G401 (cell line): ENCODE results near the gene JADE2. TPM values are rescaled to one million over a fixed set of nuclear protein-coding genes. Genes with fewer than 3 reads are reported as not detected.
A peak's percentile ranks its signal among the peaks of the same experiment; 100 is the strongest.
"Not testable (repeated sequence)": the region's sequence is repeated elsewhere in the genome, so short reads cannot be mapped to it uniquely, and the experiment has no call there.

Experiments
- DNase-seq: peaks from one replicate; pipeline ENCODE4 v3.0.0-alpha.2; 2015; ENCODE audit warnings: low spot score
- in situ Hi-C: cut with HindIII; loops from 2 replicates; pipeline ENCODE4 v1.10.0; 2016; ENCODE audit warnings: low sequenced_read_pairs, mixed read lengths
- total RNA-seq: library from RNA; depleted of rRNA; stranded (reverse); fragments of >200 nt; shearing (Covaris generic); gene quantifications from 2 replicates; pipeline ENCODE4 v1.2.3, GENCODE V29; 2014

Gene JADE2
- total RNA-seq, 1 experiment from 2014 or later: 25.8 TPM

DNA sequence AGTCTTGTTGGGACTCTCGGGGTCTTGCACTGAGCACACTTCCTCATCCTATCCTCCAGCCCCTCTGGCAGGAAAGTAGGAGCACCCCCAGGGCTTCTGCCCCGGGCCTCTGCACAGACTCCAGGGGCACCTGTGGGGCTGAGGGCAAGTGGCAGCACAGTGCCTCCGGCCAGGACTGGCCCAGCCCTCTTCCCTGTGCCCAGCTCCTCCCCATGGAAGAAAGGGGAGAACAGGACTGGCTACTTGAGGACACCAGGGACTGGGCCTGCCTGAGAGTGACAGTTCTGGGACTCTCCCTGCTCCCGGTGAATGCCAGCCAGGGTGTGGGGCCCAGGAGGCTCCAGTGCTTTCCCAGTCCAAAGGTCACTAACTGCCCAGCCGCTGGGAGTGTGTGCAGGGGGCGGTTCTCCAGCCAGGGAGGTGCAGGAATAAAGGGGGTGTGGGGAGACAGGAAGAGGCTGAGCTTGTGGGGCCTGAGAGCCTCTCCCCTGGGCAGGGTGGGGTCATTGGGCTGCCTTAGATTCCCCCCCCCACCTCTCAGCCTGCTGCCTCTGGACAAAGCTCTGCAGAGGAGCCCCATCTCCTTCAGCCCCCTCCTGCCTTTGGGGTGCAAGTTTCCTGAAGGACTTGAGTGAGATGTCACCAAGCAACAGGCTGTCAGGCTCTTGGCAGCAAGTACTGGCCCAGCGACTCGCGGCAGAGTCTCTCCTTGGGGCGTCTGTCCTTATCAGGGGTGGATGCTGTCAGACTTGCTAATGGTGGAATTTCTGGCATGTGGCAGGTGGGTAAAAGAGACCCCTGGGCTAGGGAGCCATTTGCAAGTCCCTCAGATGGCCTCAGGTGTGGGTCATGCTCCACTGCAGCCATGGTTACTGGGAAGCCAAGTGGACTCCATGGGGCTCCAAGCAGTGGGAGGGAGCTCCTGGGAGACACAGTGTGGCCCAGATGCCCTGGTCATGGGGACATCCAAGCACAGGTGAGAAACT is 19.1 kb upstream of the JADE2 start:
- in situ Hi-C loops: no loop called here

DNA sequence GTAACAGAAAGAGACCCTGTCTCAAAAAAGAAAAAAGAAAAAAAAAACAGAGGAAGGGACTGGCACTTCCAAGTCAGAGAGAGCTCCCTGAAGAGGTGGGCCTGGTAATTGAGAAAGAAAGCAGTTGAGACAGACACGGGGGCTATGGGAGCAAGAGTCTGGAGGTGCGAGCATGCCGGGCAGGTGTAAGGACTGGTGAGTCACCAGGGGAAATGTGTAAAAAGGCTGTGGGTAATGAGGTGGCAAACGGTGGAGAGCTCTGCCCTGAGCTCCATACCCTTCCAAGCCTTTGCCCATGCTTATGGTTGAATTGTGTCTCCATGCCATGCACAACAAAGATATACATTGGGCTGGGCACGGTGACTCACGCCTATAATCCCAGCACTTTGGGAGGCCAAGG is 18.0 kb upstream of the JADE2 start:
- DNase-seq: no peak
- in situ Hi-C loops: no loop called here

More for the DNA sequence above, 19.1 kb upstream of the JADE2 start:
- peak; percentile 11 for DNase-seq

DNA sequence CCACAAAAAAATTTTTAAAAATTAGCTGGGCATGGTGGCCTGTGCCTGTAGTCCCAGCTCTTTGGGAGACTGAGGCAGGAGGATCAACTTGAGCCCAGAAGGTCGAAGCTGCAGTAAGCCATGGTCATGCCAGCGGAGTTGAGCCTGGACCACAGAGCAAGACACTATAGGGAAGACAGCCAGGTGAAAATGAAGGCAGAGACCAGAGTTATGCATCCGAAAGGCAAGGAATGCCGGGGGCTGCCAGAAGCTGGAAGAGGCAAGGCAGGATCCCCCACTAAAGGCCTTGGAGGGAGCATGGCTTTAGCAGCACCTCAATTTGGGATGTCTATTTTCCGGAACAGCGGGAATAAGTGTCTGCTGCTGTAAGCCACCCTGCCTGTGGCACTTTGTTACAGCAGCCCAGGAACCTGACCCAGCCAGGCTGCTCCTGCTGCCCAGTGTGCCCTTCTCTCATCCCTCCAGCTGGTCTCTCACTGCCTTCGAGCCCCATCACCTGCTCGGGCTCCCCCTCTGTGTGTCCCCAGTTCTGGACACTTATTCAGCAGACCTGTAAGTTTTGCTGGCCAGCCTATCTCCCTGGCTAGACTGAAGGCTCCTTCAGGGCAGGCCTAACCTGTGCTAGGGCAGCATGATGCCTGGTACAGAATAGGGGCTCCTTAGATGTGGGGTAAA is 16.8 kb upstream of the JADE2 start:
- no peak for DNase-seq
- in situ Hi-C loops: no loop called here

DNA sequence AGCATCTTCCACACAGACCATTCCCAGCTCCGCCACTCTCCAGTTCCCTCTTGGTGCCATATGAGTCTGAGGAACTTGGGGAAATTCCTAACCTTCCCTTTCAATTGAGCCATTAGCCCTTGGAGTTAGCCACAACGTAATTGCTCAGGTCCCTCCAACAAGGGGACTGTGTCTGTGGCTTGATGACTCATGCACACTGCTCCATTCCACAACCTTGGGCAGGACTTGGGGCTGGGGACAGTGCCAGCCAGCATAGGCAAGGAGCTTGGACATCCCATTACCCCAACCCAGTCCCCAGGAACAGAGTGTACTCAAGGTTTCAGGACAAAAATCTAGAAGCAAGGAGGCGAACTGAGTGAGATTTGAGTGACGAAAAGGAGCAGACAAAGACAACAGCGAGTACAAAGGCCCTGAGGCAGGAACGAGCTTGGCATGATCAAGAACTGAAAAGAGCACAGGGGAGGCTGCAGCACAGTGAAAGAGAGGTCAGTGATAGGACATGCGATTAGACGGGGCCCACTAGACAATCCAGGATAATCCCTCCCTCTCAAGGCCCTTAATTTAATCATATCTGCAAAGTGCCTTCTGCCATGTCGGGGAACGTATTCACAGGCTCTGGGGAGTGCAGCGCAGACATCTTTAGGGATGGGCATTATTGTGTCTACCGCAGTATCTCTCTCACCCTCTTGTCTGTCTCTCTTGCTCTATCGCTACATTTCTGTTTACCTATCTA is 16.0 kb upstream of the JADE2 start:
- DNase-seq: no peak
- in situ Hi-C loops: no loop called here

DNA sequence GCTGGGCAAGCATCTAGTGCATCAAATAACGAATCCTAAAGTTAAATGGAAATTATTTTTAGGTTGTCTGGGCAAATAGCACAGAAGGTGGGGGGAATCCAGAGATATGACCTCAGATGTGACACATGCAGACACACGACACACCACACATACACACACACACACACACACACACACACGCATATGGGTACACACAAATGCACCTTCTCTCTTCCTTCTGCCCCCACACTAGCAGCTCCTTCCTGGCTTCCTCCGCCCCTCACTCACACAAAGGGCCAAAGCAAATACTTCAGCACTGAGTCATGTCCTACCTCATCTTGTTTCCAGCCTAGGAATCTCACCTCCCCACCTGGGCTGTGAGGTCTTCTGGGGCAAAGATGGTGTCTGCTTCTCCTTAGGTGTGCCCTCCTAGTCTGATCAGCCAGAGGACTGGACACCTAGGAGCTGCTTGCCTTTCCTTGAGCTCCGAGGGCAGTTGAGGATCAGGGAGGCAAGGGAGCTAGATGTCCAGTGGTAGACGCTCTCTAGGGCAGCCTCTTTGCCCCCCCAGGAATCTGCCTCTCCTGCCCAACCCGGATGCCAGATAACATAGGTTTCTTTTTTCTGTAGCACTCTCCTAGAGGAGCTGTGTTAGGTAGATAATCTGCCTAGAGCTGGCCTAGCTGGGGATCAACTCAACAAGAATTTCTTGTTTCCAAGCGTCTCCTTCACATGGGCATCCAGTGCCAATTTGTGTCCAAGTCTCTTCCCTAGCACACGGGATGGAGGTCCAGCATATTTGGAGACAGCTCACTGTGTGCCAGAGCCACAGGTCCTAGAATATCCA is 14.3 kb upstream of the JADE2 start:
- in situ Hi-C loops: no loop called here
- no peak for DNase-seq

DNA sequence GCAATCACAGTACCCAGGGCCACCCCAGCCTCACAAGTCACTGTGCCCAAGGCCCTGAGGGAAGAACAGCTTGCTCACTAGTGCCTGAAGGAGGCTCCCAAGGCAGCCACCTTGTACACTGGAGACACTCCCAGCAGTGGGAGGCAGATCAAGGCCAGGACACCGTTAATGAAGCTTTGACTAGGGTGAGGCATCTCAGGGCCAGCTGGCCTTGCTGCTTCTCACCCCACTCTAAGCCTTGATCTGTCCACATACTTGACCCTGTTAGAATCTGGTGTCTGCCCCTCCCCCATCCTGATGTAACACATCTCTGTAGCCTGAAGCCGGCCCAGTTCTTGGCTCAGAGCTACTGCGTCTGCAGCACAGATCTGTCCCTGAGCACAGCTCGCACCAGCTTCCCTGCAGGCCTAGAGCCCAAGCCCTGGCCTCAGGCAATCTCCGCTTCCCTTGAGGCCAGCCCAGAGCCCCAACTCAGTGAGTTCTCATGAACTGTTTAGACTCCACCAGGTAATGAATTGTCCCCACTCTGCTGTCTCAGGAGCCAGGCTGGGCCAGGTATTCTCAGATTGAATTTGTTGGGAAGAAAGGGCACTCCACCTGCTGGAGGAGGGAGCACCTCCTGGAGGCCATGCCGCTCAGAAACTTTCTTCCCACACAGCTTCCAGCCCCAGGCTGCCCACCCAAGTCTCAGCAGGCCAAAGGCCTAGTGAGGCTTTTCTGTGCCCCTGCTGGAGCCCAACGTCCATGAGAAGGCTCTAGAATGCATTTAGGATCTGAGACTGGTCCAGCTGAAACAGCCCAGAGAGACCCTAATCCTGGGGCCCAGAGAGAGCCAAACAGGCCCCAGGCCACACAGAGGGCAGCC is 13.4 kb upstream of the JADE2 start:
- in situ Hi-C loops: no loop called here
- peak; percentile 45 for DNase-seq

DNA sequence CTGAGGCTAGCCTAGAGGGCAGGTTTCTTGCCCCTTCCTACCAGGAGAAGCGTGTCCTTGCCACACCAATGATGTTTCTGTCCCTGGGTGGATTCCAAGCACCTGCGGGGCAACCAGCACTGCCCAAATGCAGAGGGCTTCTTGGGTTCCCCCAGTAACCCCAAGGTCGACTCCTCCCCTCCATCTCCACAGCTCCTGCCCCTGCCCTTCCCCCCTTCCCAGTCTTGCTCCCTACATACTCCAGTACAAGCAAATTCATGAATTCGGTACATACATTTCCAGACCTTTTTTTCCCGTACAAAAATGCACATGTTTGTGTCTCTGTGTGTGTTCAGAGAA is 12.8 kb upstream of the JADE2 start:
- DNase-seq: no peak
- in situ Hi-C loops: no loop called here

DNA sequence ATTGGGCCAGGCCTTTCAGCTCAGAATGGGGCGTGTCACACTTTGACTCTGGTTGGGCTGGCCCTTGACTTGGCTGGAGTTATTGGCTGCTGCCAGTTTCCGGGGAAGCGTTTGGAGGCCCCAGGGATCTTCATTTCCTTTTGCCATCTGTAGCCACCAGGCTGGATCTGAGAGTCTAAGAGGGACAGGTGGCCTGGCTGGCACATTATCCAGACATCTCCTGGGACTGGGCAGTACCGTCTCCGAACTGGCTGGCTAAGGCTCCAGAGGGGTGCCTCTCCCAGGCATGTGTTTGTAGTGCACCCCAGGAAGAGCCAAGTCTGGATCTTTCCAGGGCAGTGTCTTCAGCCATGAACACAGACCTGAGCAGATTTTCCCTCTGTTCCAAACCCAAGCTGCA is 9.7 kb upstream of the JADE2 start:
- peak; percentile 92 for DNase-seq
- in situ Hi-C loops: no loop called here

DNA sequence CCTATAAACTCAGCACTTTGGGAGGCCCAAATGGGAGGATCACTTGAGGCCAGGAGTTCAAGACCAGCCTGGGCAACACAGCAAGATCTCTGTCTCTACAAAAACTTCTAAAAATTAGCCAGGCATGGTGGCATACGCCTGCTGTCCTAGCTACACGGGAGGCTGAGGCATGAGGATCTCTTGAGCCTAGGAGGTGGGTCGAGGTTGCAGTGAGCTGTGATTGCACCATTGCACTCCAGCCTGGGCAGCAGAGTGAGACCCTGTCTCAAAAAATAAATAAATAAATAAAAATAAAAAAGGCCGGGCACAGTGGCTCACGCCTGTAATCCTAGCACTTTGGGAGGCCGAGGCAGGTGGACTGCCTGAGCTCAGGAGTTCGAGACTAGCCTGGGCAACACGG is 8.5 kb upstream of the JADE2 start:
- in situ Hi-C loops, DNase-seq: not testable (repeated sequence)

DNA sequence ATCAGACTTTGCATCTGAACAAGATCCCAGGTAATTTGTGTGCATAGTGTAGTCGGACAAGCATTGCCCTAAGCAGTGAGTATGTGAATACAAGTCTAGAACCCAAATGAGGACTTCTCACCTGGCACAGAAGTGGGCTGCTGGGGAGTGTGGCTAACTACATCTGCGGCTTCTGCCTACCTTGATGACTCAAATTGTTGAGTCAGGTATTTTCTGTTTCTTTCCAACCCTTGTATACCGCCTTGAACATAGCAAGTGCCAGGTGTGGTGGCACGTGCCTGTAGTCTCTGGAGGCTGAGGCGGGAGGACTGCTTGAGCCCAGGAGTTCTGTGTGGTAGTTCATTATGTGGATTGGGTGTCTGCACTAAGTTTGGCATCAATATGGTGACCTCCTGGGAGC is 7.9 kb upstream of the JADE2 start:
- in situ Hi-C loops: no loop called here
- no peak for DNase-seq

DNA sequence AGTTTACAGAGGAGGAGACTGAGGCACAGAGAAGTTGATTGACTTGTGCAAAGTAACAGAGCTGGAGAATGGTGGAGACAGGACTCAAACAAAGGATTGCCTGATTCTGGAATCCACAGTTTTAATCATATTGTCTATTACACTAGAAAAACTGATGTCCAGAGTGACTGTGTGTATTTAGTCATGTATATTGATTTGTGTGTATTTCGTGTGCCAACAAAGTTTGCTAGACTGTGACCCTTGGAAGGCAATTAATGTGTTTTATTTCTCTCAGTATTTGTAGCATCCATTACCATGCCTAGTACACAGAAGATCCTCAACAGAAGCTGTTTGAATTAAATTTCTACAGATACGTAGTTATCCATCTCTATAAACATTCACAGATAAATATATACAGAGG is 5.5 kb upstream of the JADE2 start:
- in situ Hi-C loops: no loop called here
- no peak for DNase-seq

DNA sequence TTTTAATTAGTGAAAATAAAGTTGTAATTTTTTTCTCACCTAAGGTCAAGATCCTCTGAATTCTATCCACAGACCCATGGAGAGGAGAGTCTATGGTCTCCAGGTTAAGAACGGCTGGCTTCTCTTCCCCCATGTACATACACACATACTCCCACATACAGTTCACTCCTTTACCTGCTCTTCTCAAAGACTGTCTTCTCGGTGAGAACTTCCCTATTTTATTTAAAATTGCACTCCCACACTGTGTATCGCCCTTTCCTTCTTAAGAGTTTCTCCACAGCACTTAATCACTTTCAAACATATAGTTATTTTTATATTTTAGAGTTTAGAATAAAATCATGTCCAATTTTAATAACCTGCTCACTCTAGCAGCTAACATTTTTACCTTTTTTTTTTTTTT is 3.6 kb upstream of the JADE2 start:
- DNase-seq: no peak
- in situ Hi-C loops: no loop called here

DNA sequence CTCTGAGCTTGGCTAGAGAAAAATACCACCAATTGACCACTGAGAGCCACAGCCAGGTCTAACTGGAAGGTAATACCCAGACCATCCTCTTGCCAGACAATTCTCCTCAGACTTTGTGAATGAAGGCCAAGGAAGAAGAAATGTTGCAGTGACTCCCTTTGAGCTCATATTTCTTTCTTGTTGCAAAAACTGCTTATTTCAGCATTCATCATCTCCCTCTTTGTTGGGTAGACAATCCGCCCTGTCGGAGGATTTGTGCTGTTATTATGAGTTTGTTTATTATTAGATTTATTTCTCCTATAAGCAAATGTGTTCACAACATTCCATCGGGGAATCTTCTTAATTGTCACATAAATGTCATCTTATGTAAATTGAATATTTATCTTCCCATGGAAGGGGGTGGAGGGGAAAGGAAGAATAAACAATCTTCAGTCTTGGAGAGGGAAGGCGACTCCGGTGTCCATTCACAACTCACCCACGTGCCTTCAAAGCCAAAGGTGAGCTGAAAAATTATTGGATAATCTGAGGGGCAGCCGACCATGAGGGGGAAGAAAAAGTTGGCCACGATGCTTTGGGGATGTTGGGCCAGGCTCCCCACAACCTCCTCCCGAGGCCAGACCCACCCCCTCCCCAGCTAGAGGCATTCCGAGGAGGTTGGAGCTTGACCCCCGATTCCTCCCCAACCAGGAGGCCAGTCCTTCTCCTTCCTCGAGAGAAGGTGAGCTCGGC is 1.8 kb upstream of the JADE2 start:
- in situ Hi-C loops: no loop called here
- peak; percentile 40 for DNase-seq

DNA sequence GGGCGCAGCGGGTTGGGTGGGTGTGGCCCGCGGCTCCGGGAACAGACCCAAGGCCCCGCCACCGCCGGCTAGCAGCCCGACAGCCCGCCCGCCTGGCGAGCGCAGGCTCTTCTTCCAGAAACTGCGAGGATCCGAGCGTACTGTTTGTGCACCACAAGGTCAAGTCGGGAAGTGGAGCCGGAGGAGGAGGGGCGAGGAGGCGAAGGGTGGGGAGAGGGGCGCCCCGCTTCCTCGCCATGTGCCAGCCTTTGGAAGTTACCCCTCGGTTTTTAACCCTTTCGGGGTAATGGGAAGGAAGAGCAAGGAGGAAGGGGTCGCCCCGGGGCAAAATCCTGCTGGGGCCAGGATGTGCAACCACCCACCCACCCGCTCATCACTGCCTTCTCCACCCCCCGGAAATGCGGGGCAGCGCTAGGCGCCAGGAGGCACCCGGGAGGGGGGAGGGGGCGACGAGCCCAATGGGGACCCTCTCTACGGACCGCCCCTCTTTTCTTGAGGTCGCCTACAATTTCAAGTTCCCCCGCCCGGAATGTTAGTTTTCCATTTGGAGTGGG is 1.1 kb upstream of the JADE2 start:
- DNase-seq: peak; percentile 84
- in situ Hi-C loops: no loop called here

DNA sequence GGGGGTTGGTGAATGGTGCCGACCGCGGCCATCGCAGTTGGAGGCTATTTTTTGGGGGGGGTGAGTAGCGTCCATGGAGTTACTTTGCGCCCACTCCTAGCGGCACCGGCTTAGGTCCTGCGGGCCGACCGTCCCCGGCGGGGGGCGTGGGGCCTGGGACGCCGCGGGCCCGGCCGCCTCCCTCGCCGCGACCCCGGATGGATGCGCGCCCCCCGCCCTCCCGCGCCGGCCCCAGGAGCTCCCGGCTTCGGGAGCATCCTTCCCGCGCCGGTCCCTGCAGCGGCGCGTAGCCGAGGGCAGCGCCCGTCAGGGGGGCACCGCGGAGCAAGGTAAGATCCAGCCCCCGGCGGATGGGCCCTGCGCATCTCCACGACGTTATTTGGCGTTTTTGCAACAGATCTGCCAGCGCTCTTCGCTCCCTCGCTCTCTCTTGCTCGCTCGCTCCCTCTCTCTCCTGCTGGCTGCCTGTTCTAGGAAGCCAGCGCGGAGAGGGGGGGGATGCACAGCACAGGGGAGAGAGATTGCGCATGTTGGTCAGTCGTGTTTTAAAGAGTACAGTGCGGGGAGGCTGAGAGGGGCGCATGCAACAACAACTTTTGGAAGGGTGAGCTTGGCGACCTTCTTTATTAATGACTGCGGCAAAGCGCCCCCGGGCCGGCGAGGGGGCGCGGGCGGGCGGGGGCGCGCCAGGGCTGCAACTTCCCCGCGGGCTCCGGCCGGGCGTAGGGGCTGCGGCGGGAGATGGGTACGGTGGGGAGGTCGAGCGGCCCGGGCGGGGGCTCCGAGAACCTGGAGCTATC is 413 bp downstream of the JADE2 start:
- in situ Hi-C loops: no loop called here
- DNase-seq: peak; percentile 84

DNA sequence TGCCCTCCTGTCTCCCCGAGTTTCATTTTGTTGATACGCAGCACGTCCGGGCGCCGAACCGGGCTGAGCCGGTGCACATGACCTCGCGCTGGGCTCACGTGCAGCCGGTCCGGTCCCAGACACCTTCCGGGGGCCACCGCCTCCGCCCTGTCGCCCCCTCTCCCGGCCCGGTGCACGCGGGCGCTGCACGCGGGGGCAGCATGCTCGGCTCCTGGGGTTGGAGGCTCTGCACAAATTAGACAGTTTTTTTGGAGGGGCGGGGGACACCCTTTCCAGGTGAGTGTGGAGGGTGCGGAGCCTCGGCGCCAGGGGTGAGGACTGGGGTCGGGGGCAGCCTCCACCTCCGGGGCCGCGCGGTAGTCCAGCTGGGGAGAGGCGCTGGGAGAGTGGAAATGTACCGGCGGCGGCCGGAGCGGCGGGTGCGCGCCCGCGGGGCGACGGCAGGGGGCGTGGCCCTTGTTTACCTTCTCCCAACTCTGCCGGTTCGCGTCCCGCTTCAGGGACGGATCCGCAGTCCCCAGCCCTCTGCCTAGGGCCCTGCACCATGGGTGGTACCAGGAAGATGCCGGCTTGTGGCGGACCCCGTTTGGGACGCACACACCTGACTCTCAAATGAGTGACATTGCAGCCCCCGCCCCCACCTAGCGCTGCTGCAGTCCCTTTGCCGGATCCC is 1.1 kb downstream of the JADE2 start:
- peak; percentile 77 for DNase-seq
- in situ Hi-C loops: no loop called here
